HCT116 (cell line): ENCODE results near the gene WWP2.
"Not testable (repeated sequence)": the region's sequence is repeated elsewhere in the genome, so short reads cannot be mapped to it uniquely, and the experiment has no call there.

ENCODE experiments used
- EGR1 ChIP-seq: IDR thresholded peaks from 2 replicates; pipeline ENCODE4 v1.6.1; 2012; ENCODE audit warnings: low read depth
- ELF1 ChIP-seq: IDR thresholded peaks from 2 replicates; pipeline ENCODE4 v1.6.1; 2012; ENCODE audit warnings: low read depth, borderline replicate concordance
- EZH2 ChIP-seq: fragments of 200-600 bp; sonication (generic); IDR thresholded peaks from 2 replicates; pipeline ENCODE4 v1.6.1; 2017; ENCODE audit warnings: antibody characterized with exemption, mixed run types
- FOSL1 ChIP-seq: IDR thresholded peaks from 2 replicates; pipeline ENCODE4 v1.6.1; 2012; ENCODE audit warnings: low read depth
- JUND ChIP-seq: IDR thresholded peaks from 2 replicates; pipeline ENCODE4 v1.6.1; 2012
- POLR2A ChIP-seq: IDR thresholded peaks from 2 replicates; pipeline ENCODE4 v1.7.0; 2011; ENCODE audit warnings: borderline replicate concordance; ENCODE audit not compliant: insufficient read depth, insufficient read length; ENCODE audit errors: extremely low read depth
- POLR2AphosphoS5 ChIP-seq: IDR thresholded peaks from 2 replicates; pipeline ENCODE4 v1.6.1; 2011; ENCODE audit warnings: mild to moderate bottlenecking, low read depth, low read length, moderate library complexity
- YY1 ChIP-seq: IDR thresholded peaks from 2 replicates; pipeline ENCODE4 v1.6.1; 2011; ENCODE audit warnings: low read length, low read depth, moderate library complexity, mild to moderate bottlenecking; ENCODE audit not compliant: insufficient replicate concordance; ENCODE audit errors: extremely low read depth
- TF ChIP-seq, protein P1 (sequence below), 3 experiments: fragments of 200-600 bp in 1 of 3; sonication (generic) in 1 of 3; IDR thresholded peaks in 2 of 3; conservative IDR thresholded peaks in 1 of 3; 2 replicates each; pipeline ENCODE4 v1.5.1; 2012 to 2017; ENCODE audit warnings: low read depth in 2 of 3, low read length in 2 of 3, antibody characterized with exemption in 1 of 3, borderline replicate concordance in 1 of 3, control low read depth in 1 of 3, mild to moderate bottlenecking in 1 of 3, mixed read lengths in 1 of 3, mixed run types in 1 of 3, moderate library complexity in 1 of 3; ENCODE audit not compliant: insufficient read depth in 1 of 3

DNA sequence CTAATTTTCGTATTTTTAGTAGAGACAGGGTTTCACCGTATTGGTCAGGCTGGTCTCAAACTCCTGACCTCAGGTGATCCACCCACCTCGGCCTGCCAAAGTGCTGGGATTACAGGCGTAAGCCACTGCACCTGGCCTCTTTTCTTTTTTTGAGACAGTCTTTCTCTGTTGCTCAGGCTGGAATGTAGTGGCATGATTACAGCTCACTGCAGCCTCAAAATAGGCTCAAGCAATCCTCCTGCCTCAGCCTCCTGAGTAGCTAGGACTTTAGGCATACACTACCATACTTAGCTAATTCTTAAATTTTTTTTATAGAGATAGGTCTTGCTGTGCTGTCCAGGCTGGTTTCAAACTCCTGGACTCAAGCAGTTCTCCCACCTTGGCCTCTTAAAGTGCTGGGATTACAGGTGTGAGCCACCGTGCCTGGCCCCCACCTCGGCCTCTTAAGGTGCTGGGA, 29.3 kb downstream of the WWP2 start:
- TF ChIP-seq POLR2A, ELF1, FOSL1, POLR2AphosphoS5, EZH2, EGR1, JUND, YY1: not testable (repeated sequence)
- TF ChIP-seq, protein P1, sequence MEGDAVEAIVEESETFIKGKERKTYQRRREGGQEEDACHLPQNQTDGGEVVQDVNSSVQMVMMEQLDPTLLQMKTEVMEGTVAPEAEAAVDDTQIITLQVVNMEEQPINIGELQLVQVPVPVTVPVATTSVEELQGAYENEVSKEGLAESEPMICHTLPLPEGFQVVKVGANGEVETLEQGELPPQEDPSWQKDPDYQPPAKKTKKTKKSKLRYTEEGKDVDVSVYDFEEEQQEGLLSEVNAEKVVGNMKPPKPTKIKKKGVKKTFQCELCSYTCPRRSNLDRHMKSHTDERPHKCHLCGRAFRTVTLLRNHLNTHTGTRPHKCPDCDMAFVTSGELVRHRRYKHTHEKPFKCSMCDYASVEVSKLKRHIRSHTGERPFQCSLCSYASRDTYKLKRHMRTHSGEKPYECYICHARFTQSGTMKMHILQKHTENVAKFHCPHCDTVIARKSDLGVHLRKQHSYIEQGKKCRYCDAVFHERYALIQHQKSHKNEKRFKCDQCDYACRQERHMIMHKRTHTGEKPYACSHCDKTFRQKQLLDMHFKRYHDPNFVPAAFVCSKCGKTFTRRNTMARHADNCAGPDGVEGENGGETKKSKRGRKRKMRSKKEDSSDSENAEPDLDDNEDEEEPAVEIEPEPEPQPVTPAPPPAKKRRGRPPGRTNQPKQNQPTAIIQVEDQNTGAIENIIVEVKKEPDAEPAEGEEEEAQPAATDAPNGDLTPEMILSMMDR (IDR thresholded peaks at IDR 0.05 in 2 of 3, conservative IDR thresholded peaks at IDR 0.05 in 1 of 3; ENCODE audit: borderline replicate concordance in 1 of 3, insufficient read depth in 1 of 3, low read depth in 2 of 3, low read length in 2 of 3): not testable (repeated sequence)
